Measurements from ENCODE around the gene ARIH1. TPM values are rescaled to one million over a fixed set of nuclear protein-coding genes. Genes with fewer than 3 reads are reported as not detected.

ARIH1 gene
- total and polyA plus RNA-seq, 2 experiments from 2014 or later = 30.5 to 48.6 TPM

GRCh38 chr15:72483279-72483678, 9.1 kb downstream of the ARIH1 start:
- H3K36me3 Mint-ChIP-seq (ENCODE audit: low read depth) = peaks cover 46% of the 10 kb centered on the region
- no peaks in the 10 kb centered on the region; the same call in 1 of the 2 replicates for H3F3A ChIP-seq (replicated peaks; ENCODE audit: low read depth)
- no peaks in the 10 kb centered on the region for H3K27me3 Mint-ChIP-seq (ENCODE audit: insufficient read depth, low read depth, poor library complexity)
- no peak for TF ChIP-seq STAT1 (IDR thresholded peaks at IDR 0.05; ENCODE audit: unreplicated experiment)
- TF ChIP-seq EZH2 (IDR thresholded peaks at IDR 0.05; ENCODE audit: low read depth, unreplicated experiment) = no peak
- TF ChIP-seq CREB1 (CRISPR knock-in tag; IDR thresholded peaks at IDR 0.05; ENCODE audit: low read depth) = no peak
- TF ChIP-seq ZNF331 (CRISPR knock-in tag; IDR thresholded peaks at IDR 0.05; ENCODE audit: low read depth) = no peak
- no peak for TF ChIP-seq NANOG (IDR thresholded peaks at IDR 0.05; ENCODE audit: borderline replicate concordance)
- no peak for TF ChIP-seq ZNF114 (CRISPR knock-in tag; IDR thresholded peaks at IDR 0.05)
- TF ChIP-seq ZNF462 (CRISPR knock-in tag; IDR thresholded peaks at IDR 0.05) = no peak
- no peak for TF ChIP-seq REST (IDR thresholded peaks at IDR 0.05; ENCODE audit: unreplicated experiment)
- TF ChIP-seq CTCF (conservative IDR thresholded peaks at IDR 0.05; ENCODE audit: low read depth in 2 of 2) = no peak
- TF ChIP-seq ETS1 (IDR thresholded peaks at IDR 0.05) = no peak
- H3K4me3 ChIP-seq = no peak overlapping the region
- ATAC-seq = no peak
- H3K4me1 Mint-ChIP-seq = peaks cover 2% of the 10 kb centered on the region; the same call in 1 of the 3 replicates
- DNase-seq (ENCODE audit: low spot score) = no peak
- H3K9me2 ChIP-seq (ENCODE audit: insufficient read depth) = no peaks in the 10 kb centered on the region
- no peak overlapping the region; the same call in 1 of the 2 replicates for H3K27ac Mint-ChIP-seq
- H3K27ac ChIP-seq (ENCODE audit: low read depth) = peak overlapping the region; percentile 63; the same call in 1 of the 2 replicates
- H3K9me3 Mint-ChIP-seq = no peaks in the 10 kb centered on the region
- H3K4me2 ChIP-seq = no peak overlapping the region
- H3K4me1 ChIP-seq (ENCODE audit: insufficient read depth) = peaks cover 8% of the 10 kb centered on the region; the same call in 1 of the 2 replicates
- H4K20me1 ChIP-seq (replicated peaks; ENCODE audit: insufficient read depth) = peaks cover 80% of the 10 kb centered on the region
- H3K4me3 Mint-ChIP-seq = no peak overlapping the region
- H3K36me3 ChIP-seq (ENCODE audit: insufficient read depth) = 0 out of 2 replicates have a peak, but pooled peaks cover 6% of the 10 kb centered on the region
- H3K27me3 ChIP-seq (ENCODE audit: insufficient read depth) = no peaks in the 10 kb centered on the region
- no peak overlapping the region for H2AFZ ChIP-seq
- peaks cover 100% of the 10 kb centered on the region for H3K79me2 ChIP-seq (replicated peaks; ENCODE audit: insufficient read depth)
